ENCODE data around the gene SATB2. TPM values are rescaled to one million over a fixed set of nuclear protein-coding genes. Genes with fewer than 3 reads are reported as not detected.

The SATB2 gene
- total and polyA plus RNA-seq, 4 donors: 0.47 to 3.7 (median 1.8) TPM

DNA sequence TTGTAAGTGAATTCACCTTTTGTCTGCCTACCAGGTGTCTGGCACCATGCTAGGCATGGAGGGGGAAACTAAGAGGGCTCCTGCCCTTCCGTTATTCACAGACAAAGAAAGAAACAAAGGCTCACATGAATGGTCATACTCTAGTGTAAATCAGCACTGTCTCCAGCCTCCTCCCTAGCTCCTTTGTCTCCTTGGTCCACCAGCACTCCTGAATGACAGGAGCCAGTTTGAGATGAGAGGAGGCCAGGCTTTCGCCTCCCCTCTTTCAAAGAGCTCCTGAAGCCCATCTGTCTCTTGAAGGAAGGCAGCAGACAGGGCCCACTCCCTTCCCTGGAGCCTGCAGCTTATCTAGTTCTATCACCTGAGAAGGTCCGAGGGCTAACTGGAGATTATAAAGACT is 18.7 kb downstream of the SATB2 start:
- no peak overlapping the region for H3K27ac ChIP-seq (ENCODE audit: low read depth in 1 of 2, low read length in 1 of 2)
- H3K9me3 ChIP-seq (ENCODE audit: control insufficient read depth in 4 of 4, insufficient read depth in 3 of 4, low read length in 3 of 4): no peaks in the 10 kb centered on the region
- TF ChIP-seq, protein P1, sequence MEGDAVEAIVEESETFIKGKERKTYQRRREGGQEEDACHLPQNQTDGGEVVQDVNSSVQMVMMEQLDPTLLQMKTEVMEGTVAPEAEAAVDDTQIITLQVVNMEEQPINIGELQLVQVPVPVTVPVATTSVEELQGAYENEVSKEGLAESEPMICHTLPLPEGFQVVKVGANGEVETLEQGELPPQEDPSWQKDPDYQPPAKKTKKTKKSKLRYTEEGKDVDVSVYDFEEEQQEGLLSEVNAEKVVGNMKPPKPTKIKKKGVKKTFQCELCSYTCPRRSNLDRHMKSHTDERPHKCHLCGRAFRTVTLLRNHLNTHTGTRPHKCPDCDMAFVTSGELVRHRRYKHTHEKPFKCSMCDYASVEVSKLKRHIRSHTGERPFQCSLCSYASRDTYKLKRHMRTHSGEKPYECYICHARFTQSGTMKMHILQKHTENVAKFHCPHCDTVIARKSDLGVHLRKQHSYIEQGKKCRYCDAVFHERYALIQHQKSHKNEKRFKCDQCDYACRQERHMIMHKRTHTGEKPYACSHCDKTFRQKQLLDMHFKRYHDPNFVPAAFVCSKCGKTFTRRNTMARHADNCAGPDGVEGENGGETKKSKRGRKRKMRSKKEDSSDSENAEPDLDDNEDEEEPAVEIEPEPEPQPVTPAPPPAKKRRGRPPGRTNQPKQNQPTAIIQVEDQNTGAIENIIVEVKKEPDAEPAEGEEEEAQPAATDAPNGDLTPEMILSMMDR (IDR thresholded peaks at IDR 0.05; ENCODE audit: control extremely low read depth, extremely low read depth): no peak
- H3K36me3 ChIP-seq (ENCODE audit: control insufficient read depth in 4 of 4, insufficient read depth in 4 of 4, low read length in 4 of 4): no peaks in the 10 kb centered on the region
- H3K27me3 ChIP-seq (ENCODE audit: control insufficient read depth in 3 of 3, insufficient read depth in 3 of 3, low read length in 2 of 3): no peaks in the 10 kb centered on the region
- H3K4me1 ChIP-seq (ENCODE audit: control insufficient read depth in 5 of 5, insufficient read depth in 5 of 5, low read length in 5 of 5): no peaks in the 10 kb centered on the region
- no peak overlapping the region for H3K4me3 ChIP-seq
- 91 to 95% methylated on average over 3 of the region's 3 CpGs for WGBS, 2 donors
- no peak for ATAC-seq (ENCODE audit: insufficient read depth, low FRiP score)
- no peak for DNase-seq
- no peak overlapping the region for H3K9ac ChIP-seq (ENCODE audit: insufficient read depth in 1 of 2, low read length in 2 of 2)

DNA sequence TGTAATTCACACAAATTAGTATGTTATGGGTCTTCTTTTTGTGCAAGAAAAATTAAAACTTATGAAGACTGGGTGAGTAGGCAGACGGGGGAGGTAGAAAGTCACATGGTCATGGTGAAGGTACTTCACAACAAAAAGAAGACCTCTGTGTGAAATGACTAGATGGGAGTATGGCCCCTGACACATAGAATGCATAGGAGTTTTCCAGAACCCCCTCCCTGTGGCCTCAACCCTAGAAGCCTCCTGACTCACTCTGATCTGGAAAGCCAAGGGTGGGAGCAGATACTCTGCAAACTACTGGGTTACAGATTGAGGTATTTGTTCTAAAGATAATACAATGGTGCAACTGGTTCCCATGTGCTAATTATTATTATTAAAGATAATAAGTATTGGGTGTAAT is 23.2 kb downstream of the SATB2 start:
- TF ChIP-seq, protein P1 (IDR thresholded peaks at IDR 0.05; ENCODE audit: control extremely low read depth, extremely low read depth): no peak
- ATAC-seq (ENCODE audit: insufficient read depth, low FRiP score): no peak
- WGBS, 2 donors: 87 to 93% methylated on average over 1 of the region's 1 CpG

DNA sequence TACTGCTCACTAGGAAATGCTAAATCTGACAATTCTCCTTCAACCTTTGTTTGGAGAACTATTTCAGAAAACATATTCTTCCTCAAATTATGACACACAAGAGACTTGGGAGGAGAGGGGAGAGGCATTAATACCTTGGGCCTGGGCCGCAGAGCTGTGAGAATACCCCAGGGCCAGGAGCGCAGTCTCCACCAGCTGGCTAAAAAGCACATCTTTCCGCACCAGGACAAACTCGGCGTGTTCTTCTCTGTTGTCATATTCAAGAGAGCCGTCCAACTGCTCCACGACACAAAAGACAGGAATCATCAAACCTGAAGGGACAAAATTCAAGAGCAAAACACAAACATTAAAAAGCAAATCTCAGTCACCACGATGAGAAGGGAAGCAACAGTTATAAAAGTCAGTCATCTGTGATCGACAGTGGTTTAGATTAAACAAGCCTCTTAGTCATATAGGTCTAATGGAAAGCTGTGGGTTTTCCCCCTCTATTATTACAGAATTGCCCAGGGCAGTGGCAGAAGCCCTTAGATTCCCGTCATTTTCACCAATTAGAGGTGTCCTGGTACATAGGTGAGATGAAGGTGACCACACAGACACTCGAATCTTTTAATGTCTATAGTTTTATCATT is 24.4 kb downstream of the SATB2 start:
- no peaks in the 10 kb centered on the region for H3K27me3 ChIP-seq (ENCODE audit: control insufficient read depth in 3 of 3, insufficient read depth in 3 of 3, low read length in 2 of 3)
- peaks cover 0 to 1% (median 0%) of the 10 kb centered on the region in 4 donors for H3K9me3 ChIP-seq (ENCODE audit: control insufficient read depth in 4 of 4, insufficient read depth in 3 of 4, low read length in 3 of 4)
- WGBS, 2 donors: 91 to 95% methylated on average over 11 of the region's 11 CpGs
- no peaks in the 10 kb centered on the region for H3K36me3 ChIP-seq (ENCODE audit: control insufficient read depth in 4 of 4, insufficient read depth in 4 of 4, low read length in 4 of 4)
- no peaks in the 10 kb centered on the region for H3K4me1 ChIP-seq (ENCODE audit: control insufficient read depth in 5 of 5, insufficient read depth in 5 of 5, low read length in 5 of 5)
- H3K4me3 ChIP-seq: no peak overlapping the region
- H3K27ac ChIP-seq (ENCODE audit: low read depth in 1 of 2, low read length in 1 of 2): no peak overlapping the region
- ATAC-seq (ENCODE audit: insufficient read depth, low FRiP score) (no peak), DNase-seq (no peak)
- TF ChIP-seq, protein P1 (IDR thresholded peaks at IDR 0.05; ENCODE audit: control extremely low read depth, extremely low read depth): no peak
- H3K9ac ChIP-seq (ENCODE audit: insufficient read depth in 1 of 2, low read length in 2 of 2): no peak overlapping the region

More for the DNA sequence above, 23.2 kb downstream of the SATB2 start:
- no peaks in the 10 kb centered on the region for H3K4me1 ChIP-seq (ENCODE audit: control insufficient read depth in 5 of 5, insufficient read depth in 5 of 5, low read length in 5 of 5)
- peaks cover 0 to 1% (median 0%) of the 10 kb centered on the region in 4 donors for H3K9me3 ChIP-seq (ENCODE audit: control insufficient read depth in 4 of 4, insufficient read depth in 3 of 4, low read length in 3 of 4)
- no peak for DNase-seq
- no peaks in the 10 kb centered on the region for H3K27me3 ChIP-seq (ENCODE audit: control insufficient read depth in 3 of 3, insufficient read depth in 3 of 3, low read length in 2 of 3)
- no peak overlapping the region for H3K4me3 ChIP-seq
- no peak overlapping the region for H3K27ac ChIP-seq (ENCODE audit: low read depth in 1 of 2, low read length in 1 of 2)
- H3K36me3 ChIP-seq (ENCODE audit: control insufficient read depth in 4 of 4, insufficient read depth in 4 of 4, low read length in 4 of 4): no peaks in the 10 kb centered on the region
- no peak overlapping the region for H3K9ac ChIP-seq (ENCODE audit: insufficient read depth in 1 of 2, low read length in 2 of 2)

DNA sequence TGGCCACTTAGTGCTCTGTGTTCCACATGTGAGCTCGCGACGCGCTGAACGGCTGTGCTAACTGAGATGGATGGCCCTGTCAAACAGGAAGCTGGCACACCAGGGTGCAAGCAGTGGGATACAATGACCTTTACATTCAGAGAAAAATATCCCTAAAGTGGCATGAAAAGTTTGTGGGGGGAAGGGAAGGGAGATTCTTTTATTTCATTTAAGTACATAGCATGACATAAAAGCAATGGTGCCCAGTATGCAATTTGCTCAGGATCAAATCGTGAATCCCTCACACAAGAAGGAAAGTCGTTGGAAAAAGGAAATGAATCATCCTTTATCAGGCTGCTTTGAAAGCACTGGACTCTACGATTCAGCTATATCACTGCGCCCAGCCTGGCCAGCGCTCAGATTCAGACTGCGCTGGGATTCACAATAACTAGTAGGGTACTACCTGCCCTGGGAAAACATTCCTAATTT is 26.0 kb downstream of the SATB2 start:
- Histone ChIP-seq H3K9ac (ENCODE audit: insufficient read depth in 1 of 2, low read length in 2 of 2) (no peak overlapping the region), H3K36me3 (ENCODE audit: control insufficient read depth in 4 of 4, insufficient read depth in 4 of 4, low read length in 4 of 4) (no peaks in the 10 kb centered on the region), H3K27ac (ENCODE audit: low read depth in 1 of 2, low read length in 1 of 2) (no peak overlapping the region), H3K9me3 (ENCODE audit: control insufficient read depth in 4 of 4, insufficient read depth in 3 of 4, low read length in 3 of 4) (peaks cover 0 to 1% (median 0%) of the 10 kb centered on the region in 4 donors), H3K27me3 (ENCODE audit: control insufficient read depth in 3 of 3, insufficient read depth in 3 of 3, low read length in 2 of 3) (no peaks in the 10 kb centered on the region), H3K4me3 (no peak overlapping the region), H3K4me1 (ENCODE audit: control insufficient read depth in 5 of 5, insufficient read depth in 5 of 5, low read length in 5 of 5) (no peaks in the 10 kb centered on the region)
- TF ChIP-seq, protein P1 (IDR thresholded peaks at IDR 0.05; ENCODE audit: control extremely low read depth, extremely low read depth): no peak
- DNase-seq: no peak
- no peak for ATAC-seq (ENCODE audit: insufficient read depth, low FRiP score)
- 56 to 60% methylated on average over 11 of the region's 11 CpGs for WGBS, 2 donors

All from lung (tissue), 12 donors.